PC-3 (cell line): ENCODE results near the gene CPVL. TPM values are rescaled to one million over a fixed set of nuclear protein-coding genes. Genes with fewer than 3 reads are reported as not detected.

Experiments
- ATAC-seq: fragments of 200-7000 bp; cut with Tn5 transposase; 2 replicates; pipeline ENCODE4 v1.9.1; 2020; ENCODE audit warnings: mild to moderate bottlenecking, moderate library complexity
- BruUV-seq: library from RNA; stranded (reverse); fragments of 400-500 nt; replicated peaks from 2 replicates; lab custom pipeline; 2021; lab: Mats Ljungman, UMichigan
- CTCF ChIA-PET: fragments of 300-600 bp; sonication (Branson Sonifier 250); formaldehyde crosslinking; loops from one replicate; lab custom pipeline; 2022; ENCODE audit warnings: antibody characterized with exemption; lab: Charles Lee
- POLR2A ChIA-PET: fragments of 300-600 bp; sonication (Branson Sonifier 250); formaldehyde crosslinking; loops from one replicate; lab custom pipeline; 2022; ENCODE audit warnings: antibody characterized with exemption; ENCODE audit not compliant: unreplicated experiment; lab: Charles Lee
- DNase-seq: peaks from one replicate; pipeline ENCODE4 v3.0.0-alpha.2; 2015
- H2AFZ ChIP-seq: fragments of 300-600 bp; sonication (generic); 2 replicates; pipeline ENCODE4 v1.6.0; 2016; ENCODE audit warnings: antibody characterized with exemption, low read length
- H3F3A ChIP-seq: fragments of 300-600 bp; sonication (generic); one replicate; pipeline ENCODE4 v1.6.0; 2017; ENCODE audit warnings: antibody characterized with exemption, low read length, control low read depth, mild to moderate bottlenecking; ENCODE audit not compliant: unreplicated experiment
- H3K27ac ChIP-seq: fragments of 300-600 bp; sonication (generic); 2 replicates; pipeline ENCODE4 v1.5.1; 2016; ENCODE audit warnings: mild to moderate bottlenecking, low read length
- H3K27me3 ChIP-seq: fragments of 300-600 bp; sonication (generic); 2 replicates; pipeline ENCODE4 v1.6.1; 2016; ENCODE audit warnings: low read length, mixed read lengths
- H3K36me3 ChIP-seq: fragments of 300-600 bp; sonication (generic); 2 replicates; pipeline ENCODE4 v1.6.1; 2016; ENCODE audit warnings: low read depth, mixed run types, low read length, mixed read lengths
- H3K4me1 ChIP-seq: fragments of 300-600 bp; sonication (generic); 2 replicates; pipeline ENCODE4 v1.5.1; 2016; ENCODE audit warnings: low read length; ENCODE audit not compliant: insufficient read depth
- H3K4me2 ChIP-seq: fragments of 300-600 bp; sonication (generic); 2 replicates; pipeline ENCODE4 v1.6.0; 2016; ENCODE audit warnings: low read length
- H3K4me3 ChIP-seq: fragments of 300-600 bp; sonication (generic); 2 replicates; pipeline ENCODE4 v1.5.1; 2016; ENCODE audit warnings: mild to moderate bottlenecking, low read length, mixed read lengths
- H3K79me2 ChIP-seq: fragments of 300-600 bp; sonication (generic); 2 replicates; pipeline ENCODE4 v1.6.1; 2017; ENCODE audit warnings: low read length, mixed read lengths
- H3K9ac ChIP-seq: fragments of 300-600 bp; sonication (generic); 2 replicates; pipeline ENCODE4 v1.6.0; 2016; ENCODE audit warnings: mild to moderate bottlenecking, low read length
- H3K9me2 ChIP-seq: fragments of 300-600 bp; sonication (generic); replicated peaks from 2 replicates; pipeline ENCODE4 v1.6.1; 2016; ENCODE audit warnings: mixed run types, low read length, mixed read lengths
- H3K9me3 ChIP-seq: fragments of 300-600 bp; sonication (generic); 2 replicates; pipeline ENCODE4 v1.6.1; 2016; ENCODE audit warnings: low read length, mixed read lengths
- H4K20me1 ChIP-seq: fragments of 300-600 bp; sonication (generic); 2 replicates; pipeline ENCODE4 v1.6.1; 2016; ENCODE audit warnings: low read length, mixed read lengths
- CTCF ChIP-seq: fragments of 300-600 bp; sonication (generic); conservative IDR thresholded peaks from 2 replicates; pipeline ENCODE4 v1.5.1; 2017; ENCODE audit warnings: antibody characterized with exemption, low read depth, mild to moderate bottlenecking, low read length
- EZH2 ChIP-seq: fragments of 300-600 bp; sonication (generic); IDR thresholded peaks from one replicate; pipeline ENCODE4 v1.6.1; 2017; ENCODE audit warnings: antibody characterized with exemption, mild to moderate bottlenecking, low read length; ENCODE audit not compliant: unreplicated experiment
- EZH2phosphoT487 ChIP-seq: fragments of 300-600 bp; sonication (generic); IDR thresholded peaks from 2 replicates; pipeline ENCODE4 v1.6.1; 2018; ENCODE audit warnings: mild to moderate bottlenecking, antibody characterized with exemption, low read length, borderline replicate concordance
- intact Hi-C: fragments of 100-400 bp; cut with micrococcal nuclease; formaldehyde crosslinking; loops from 2 replicates; pipeline ENCODE4 v1.9.0; 2023
- total RNA-seq: library from RNA; depleted of rRNA; stranded (reverse); fragments of >200 nt; gene quantifications from 2 replicates; pipeline ENCODE4 v1.2.3, GENCODE V29; 2014

The CPVL gene
- total RNA-seq, 1 experiment from 2014 or later: 14.7 TPM

- ATAC-seq (no peak), DNase-seq (no peak)
- Histone ChIP-seq H4K20me1 (no peaks in the 10 kb centered on the region), H3F3A (no peaks in the 10 kb centered on the region), H3K4me3 (no peak overlapping the region), H2AFZ (no peak overlapping the region), H3K4me1 (no peaks in the 10 kb centered on the region), H3K9me3 (no peaks in the 10 kb centered on the region), H3K4me2 (no peak overlapping the region), H3K9me2 (no peaks in the 10 kb centered on the region), H3K9ac (no peak overlapping the region), H3K27ac (no peak overlapping the region), H3K79me2 (no peaks in the 10 kb centered on the region), H3K36me3 (no peaks in the 10 kb centered on the region), H3K27me3 (no peaks in the 10 kb centered on the region)
- POLR2A ChIA-PET: no interaction called here
- intact Hi-C loops: no loop called here
- BruUV-seq: no TSS peak
- TF ChIP-seq CTCF: no peak
- TF ChIP-seq EZH2phosphoT487: no peak
- no peak for TF ChIP-seq EZH2
- CTCF ChIA-PET: no interaction called here
Measured at GRCh38 chr7:29063236-29063635, 83.1 kb downstream of the CPVL start.

- CTCF ChIA-PET: no interaction called here
- BruUV-seq: no TSS peak
Measured at GRCh38 chr7:29053105-29053872, 93.0 kb downstream of the CPVL start.

More at GRCh38 chr7:29053105-29053872, 93.0 kb downstream of the CPVL start:
- no peaks in the 10 kb centered on the region for H3K27me3 ChIP-seq
- no peaks in the 10 kb centered on the region for H3K9me3 ChIP-seq
- no peaks in the 10 kb centered on the region for H3K36me3 ChIP-seq
- no peak overlapping the region for H3K4me3 ChIP-seq
- H2AFZ ChIP-seq: no peak overlapping the region
- H3K9ac ChIP-seq: no peak overlapping the region
- DNase-seq (no peak), ATAC-seq (no peak)
- intact Hi-C loops: no loop called here
- no peaks in the 10 kb centered on the region for H3K79me2 ChIP-seq
- no peaks in the 10 kb centered on the region for H3K9me2 ChIP-seq
- H3K4me1 ChIP-seq: no peaks in the 10 kb centered on the region
- no peaks in the 10 kb centered on the region for H4K20me1 ChIP-seq
- TF ChIP-seq EZH2phosphoT487 (no peak), EZH2 (no peak), CTCF (no peak)
- H3F3A ChIP-seq: no peaks in the 10 kb centered on the region
- no peak overlapping the region for H3K4me2 ChIP-seq
- POLR2A ChIA-PET: no interaction called here
- no peak overlapping the region for H3K27ac ChIP-seq
